Measurements from ENCODE around the gene TMEM217. TPM values are rescaled to one million over a fixed set of nuclear protein-coding genes. Genes with fewer than 3 reads are reported as not detected.
"Not testable (repeated sequence)": the region's sequence is repeated elsewhere in the genome, so short reads cannot be mapped to it uniquely, and the experiment has no call there.

TMEM217 gene
- total RNA-seq (1 to 10 TPM; 2.1 to 5.3 TPM), polyA plus RNA-seq (ENCODE audit: insufficient read length in 6 of 6) (1 to 10 TPM; 2.1 to 2.9 (median 2.5) TPM)
- long read RNA-seq, donor 1, result 0 reads
- long read RNA-seq, donor 2, result 0 reads
- long read RNA-seq, donor 3, result 0 reads
- long read RNA-seq, donor 4, partial matches to known transcripts, result 1 of 1 reads
- long read RNA-seq, donor 4, other reads (novel, unspliced or antisense), result 0 of 1 reads
- long read RNA-seq, donor 5, result 0 reads
- long read RNA-seq, donor 6, result 0 reads
- long read RNA-seq, donor 7, result 0 reads
- long read RNA-seq, donor 8, result 0 reads
- long read RNA-seq, donor 9, result 0 reads
- long read RNA-seq, donor 10, partial matches to known transcripts, result 2 of 3 reads
- long read RNA-seq, donor 10, other reads (novel, unspliced or antisense), result 1 of 3 reads
- long read RNA-seq, donor 11, partial matches to known transcripts, result 0 of 1 reads
- long read RNA-seq, donor 11, other reads (novel, unspliced or antisense), result 0 of 1 reads
- long read RNA-seq, donor 12, result 0 reads

DNA sequence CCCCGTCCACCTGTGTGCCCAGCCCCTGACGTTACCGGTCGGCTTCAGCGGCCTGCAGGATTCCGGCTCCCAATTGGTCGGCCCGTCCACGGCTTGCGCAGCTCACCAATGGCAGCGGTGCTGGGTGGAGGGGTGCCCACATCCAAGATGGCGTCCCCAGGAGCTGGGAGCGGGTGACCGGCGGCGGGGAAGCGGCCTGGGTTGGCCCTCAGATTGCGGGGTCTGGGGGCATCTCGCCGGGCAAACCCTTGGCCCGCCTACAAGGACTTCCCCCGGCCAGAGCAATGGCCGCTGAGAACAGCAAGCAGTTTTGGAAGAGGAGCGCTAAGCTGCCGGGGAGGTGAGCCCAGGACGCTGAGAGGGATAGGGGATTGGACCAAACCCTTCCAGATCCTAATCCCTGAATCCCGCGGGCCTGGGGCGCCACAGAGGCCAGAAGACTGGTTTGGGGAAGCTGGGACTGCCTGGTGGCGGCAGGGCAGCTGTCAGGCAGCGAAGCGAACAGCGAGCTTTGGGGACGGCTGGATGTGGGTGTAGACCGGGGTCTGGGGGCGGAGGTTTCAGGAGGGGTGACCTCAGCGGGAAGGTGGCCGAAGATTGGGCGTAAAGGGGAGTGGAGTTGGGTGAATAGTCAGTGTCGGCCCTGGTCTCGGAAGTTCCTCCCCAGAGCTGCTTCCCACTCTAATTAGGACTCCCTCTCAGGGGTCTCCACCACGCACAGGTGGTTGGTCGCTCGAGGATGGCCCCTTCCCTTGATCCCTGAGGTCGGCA is at the start of gene TMEM217, which contains the start of gene TBC1D22B:
TSS of gene TMEM217 (minus strand) at position 511 of the 771 bp plus-strand sequence. CDS start 39,114 bp downstream, outside the sequence.
TSS of gene TBC1D22B (plus strand) at position 139 of the 771 bp plus-strand sequence. CDS start at position 285, 146 bp downstream.
- TF ChIP-seq, protein P1, sequence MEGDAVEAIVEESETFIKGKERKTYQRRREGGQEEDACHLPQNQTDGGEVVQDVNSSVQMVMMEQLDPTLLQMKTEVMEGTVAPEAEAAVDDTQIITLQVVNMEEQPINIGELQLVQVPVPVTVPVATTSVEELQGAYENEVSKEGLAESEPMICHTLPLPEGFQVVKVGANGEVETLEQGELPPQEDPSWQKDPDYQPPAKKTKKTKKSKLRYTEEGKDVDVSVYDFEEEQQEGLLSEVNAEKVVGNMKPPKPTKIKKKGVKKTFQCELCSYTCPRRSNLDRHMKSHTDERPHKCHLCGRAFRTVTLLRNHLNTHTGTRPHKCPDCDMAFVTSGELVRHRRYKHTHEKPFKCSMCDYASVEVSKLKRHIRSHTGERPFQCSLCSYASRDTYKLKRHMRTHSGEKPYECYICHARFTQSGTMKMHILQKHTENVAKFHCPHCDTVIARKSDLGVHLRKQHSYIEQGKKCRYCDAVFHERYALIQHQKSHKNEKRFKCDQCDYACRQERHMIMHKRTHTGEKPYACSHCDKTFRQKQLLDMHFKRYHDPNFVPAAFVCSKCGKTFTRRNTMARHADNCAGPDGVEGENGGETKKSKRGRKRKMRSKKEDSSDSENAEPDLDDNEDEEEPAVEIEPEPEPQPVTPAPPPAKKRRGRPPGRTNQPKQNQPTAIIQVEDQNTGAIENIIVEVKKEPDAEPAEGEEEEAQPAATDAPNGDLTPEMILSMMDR (IDR thresholded peaks at IDR 0.05), result no peak
- H3K4me1 ChIP-seq, result peaks cover 6 to 44% of the 10 kb centered on the region in 2 donors
- no peaks in the 10 kb centered on the region for H3K36me3 ChIP-seq
- H3K27me3 ChIP-seq, result no peaks in the 10 kb centered on the region
- intact Hi-C loops (cut with DNase I), result no loop called here
- H3K9me3 ChIP-seq, result no peaks in the 10 kb centered on the region
- peak; percentile 85 to 98 (median 96) for DNase-seq
- H3K4me3 ChIP-seq, result peak within 1 kb of the TSS; percentile 70 to 99
- ATAC-seq, result peak; percentile 99
- peak within 1 kb of the TSS; percentile 87 to 89 for H3K27ac ChIP-seq

DNA sequence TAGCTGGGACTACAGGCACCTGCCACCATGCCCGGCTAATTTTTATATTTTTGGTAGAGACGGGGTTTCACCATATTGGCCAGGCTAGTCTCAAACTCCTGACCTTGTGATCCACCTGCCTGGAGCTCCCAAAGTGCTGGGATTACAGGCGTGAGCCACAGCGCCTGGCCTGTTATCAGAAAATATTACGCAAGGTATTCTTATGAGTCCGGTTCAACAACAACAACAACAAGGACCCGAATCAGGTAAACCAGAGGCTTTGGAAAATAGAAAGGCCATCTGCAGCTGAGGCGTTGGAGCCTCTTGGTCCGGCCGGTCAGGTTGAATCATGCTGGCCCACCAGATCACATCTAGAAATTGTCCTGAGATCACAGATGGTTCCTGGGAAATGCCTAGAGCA is 49.5 kb upstream of the TMEM217 start:
- H3K27me3 ChIP-seq; ATAC-seq; H3K4me1 ChIP-seq; H3K9me3 ChIP-seq; H3K4me3 ChIP-seq; intact Hi-C loops (cut with DNase I): not testable (repeated sequence)
- Histone ChIP-seq H3K36me3 (peaks cover 0 to 39% of the 10 kb centered on the region in 2 donors), H3K27ac (peak overlapping the region in 1 of 2 donors; percentile 40)
- peak in 1 of 4 donors; percentile 24 for DNase-seq

DNA sequence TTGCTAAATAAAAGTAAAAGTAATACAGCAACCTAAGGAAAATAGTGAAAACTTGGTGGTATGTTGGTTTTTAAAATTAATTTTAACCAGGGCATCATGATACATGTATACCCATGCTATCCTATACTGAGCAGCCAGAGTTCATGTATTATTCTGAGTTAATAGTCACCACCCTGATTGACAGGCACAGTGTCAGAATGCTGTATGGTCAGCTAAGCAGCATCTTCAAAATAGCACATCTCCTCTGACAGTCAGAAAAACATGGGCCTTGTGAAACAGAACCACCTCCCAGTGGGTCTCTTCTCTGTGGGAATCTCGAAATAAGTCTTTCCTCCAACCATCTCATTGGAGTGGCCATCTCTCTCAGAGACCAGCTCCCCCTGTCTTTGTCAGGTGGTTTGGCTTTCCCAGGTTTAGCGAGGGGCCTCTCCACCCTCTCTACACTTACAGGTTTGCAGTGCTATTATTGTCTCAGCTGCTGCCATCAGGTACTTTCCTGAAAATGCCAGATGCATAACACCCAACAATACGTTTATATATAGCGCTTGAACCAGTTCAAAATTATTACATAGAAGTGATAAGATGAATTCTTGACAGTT is 48.8 kb upstream of the TMEM217 start:
- H3K27ac ChIP-seq, result no peak overlapping the region
- no peaks in the 10 kb centered on the region for H3K9me3 ChIP-seq
- H3K27me3 ChIP-seq, result no peaks in the 10 kb centered on the region
- H3K4me3 ChIP-seq, result no peak overlapping the region
- H3K36me3 ChIP-seq, result peaks cover 0 to 47% of the 10 kb centered on the region in 2 donors
- DNase-seq, result no peak
- H3K4me1 ChIP-seq, result peaks cover 0 to 5% of the 10 kb centered on the region in 2 donors
- no peak for ATAC-seq
- intact Hi-C loops (cut with DNase I), result no loop called here
- TF ChIP-seq, protein P1 (IDR thresholded peaks at IDR 0.05), result no peak

DNA sequence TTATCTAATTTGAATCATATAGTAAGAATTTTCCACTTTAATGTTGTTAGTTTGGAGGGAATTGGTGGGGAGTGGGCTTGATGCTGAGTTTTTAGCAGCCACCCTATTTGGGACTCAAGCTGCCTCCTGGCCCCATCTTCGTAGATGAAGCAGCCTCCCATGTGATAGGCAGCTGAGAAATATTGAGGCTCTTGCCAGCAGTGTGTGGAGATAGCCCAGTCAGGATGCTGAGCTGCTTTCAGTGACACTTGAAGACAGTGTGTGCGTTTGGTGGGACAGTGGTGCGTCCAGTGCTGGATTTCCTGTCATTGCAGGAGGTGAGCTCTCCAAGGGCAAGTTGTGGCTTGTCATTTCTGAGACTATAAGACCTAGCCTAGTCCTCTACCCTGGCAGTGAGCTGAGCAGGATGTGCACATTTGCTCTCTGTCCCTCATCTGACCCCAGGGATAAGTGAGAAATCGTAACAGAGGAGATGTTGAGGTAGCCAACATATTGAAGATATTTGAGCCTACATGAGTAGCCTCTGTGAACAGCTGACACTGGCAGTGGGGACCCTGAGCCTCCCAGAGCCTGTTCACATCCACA is 48.0 kb upstream of the TMEM217 start:
- intact Hi-C loops (cut with DNase I), result no loop called here
- DNase-seq (no peak), ATAC-seq (no peak)
- Histone ChIP-seq H3K9me3 (no peaks in the 10 kb centered on the region), H3K4me1 (peaks cover 0 to 4% of the 10 kb centered on the region in 2 donors), H3K27me3 (no peaks in the 10 kb centered on the region), H3K4me3 (no peak overlapping the region), H3K36me3 (peaks cover 0 to 52% of the 10 kb centered on the region in 2 donors), H3K27ac (no peak overlapping the region)
- TF ChIP-seq, protein P1 (IDR thresholded peaks at IDR 0.05), result no peak

DNA sequence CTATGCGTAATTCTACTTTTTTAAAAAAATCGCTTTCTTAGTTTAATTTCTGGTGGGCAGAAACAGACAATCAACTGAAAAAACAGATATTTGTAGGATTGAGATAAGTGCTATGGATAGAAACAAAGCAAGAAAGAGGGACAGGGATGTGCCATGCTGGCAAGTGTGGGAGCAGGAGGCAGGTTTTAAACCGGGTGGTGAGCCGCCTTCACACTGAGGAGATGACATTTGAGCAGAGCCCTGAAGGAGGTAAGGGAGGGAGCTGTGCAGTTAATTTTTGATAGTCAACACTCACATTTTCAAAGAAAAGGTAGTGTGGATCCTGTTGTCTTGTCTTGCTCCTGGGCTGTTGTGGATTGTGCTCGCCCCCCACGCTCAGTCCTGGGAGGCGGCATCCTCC is 46.8 kb upstream of the TMEM217 start:
- TF ChIP-seq, protein P1 (IDR thresholded peaks at IDR 0.05), result no peak
- H3K36me3 ChIP-seq, result peaks cover 0 to 52% of the 10 kb centered on the region in 2 donors
- ATAC-seq, result no peak
- intact Hi-C loops (cut with DNase I), result no loop called here
- H3K4me1 ChIP-seq, result peaks cover 0 to 4% of the 10 kb centered on the region in 2 donors
- no peaks in the 10 kb centered on the region for H3K9me3 ChIP-seq
- H3K4me3 ChIP-seq, result no peak overlapping the region
- no peak overlapping the region for H3K27ac ChIP-seq
- DNase-seq, result no peak
- H3K27me3 ChIP-seq, result no peaks in the 10 kb centered on the region
